B cell (primary cell): ENCODE results near the gene RAD51B. TPM values are rescaled to one million over a fixed set of nuclear protein-coding genes. Genes with fewer than 3 reads are reported as not detected.
A peak's percentile ranks its signal among the peaks of the same experiment; 100 is the strongest.

Source experiments
- ATAC-seq: fragments of 200-7000 bp; cut with Tn5 transposase; one replicate; pipeline ENCODE4 v1.10.0; 2021; ENCODE audit warnings: low read depth, mild to moderate bottlenecking, moderate number of reproducible peaks, moderate library complexity
- CTCF ChIA-PET: fragments of 350-600 bp; sonication (Branson Sonifier 250); formaldehyde crosslinking; loops from one replicate; lab custom pipeline; 2021; ENCODE audit warnings: antibody characterized with exemption, inconsistent platforms; lab: Charles Lee
- POLR2A ChIA-PET: fragments of 350-600 bp; sonication (Branson Sonifier 250); formaldehyde crosslinking; loops from one replicate; lab custom pipeline; 2021; ENCODE audit warnings: antibody characterized with exemption; lab: Charles Lee
- DNase-seq: peaks from one replicate; pipeline ENCODE4 v3.0.0; 2013
- H2AFZ ChIP-seq: 2 replicates; pipeline ENCODE4 v1.6.1; 2012; ENCODE audit warnings: mild to moderate bottlenecking, low read depth, low read length; ENCODE audit not compliant: insufficient read depth, poor library complexity, severe bottlenecking
- H3K27ac ChIP-seq, 2 donors: 1 replicate in 1 of 2; 2 replicates in 1 of 2; pipeline ENCODE4 v1.5.1; 2012 to 2013; ENCODE audit warnings: low read length in 2 of 2, mild to moderate bottlenecking in 2 of 2, moderate library complexity in 1 of 2
- H3K27me3 ChIP-seq, 4 experiments: fragments of 200-600 bp in 1 of 4; sonication (generic) in 1 of 4; replicated peaks in 1 of 4; 1 replicate in 2 of 4; 2 replicates in 2 of 4; pipeline versions ENCODE4 v1.6.1 to v1.7.0; 2013 to 2016; ENCODE audit warnings: low read length in 3 of 4, mild to moderate bottlenecking in 2 of 4, mixed read lengths in 1 of 4, moderate library complexity in 1 of 4; ENCODE audit not compliant: insufficient read depth in 4 of 4, control insufficient read depth in 3 of 4; ENCODE audit errors: control extremely low read depth in 1 of 4
- H3K36me3 ChIP-seq, 2 experiments: replicated peaks in 1 of 2; 1 replicate in 1 of 2; 2 replicates in 1 of 2; pipeline versions ENCODE4 v1.6.1 to v1.7.1; 2013; ENCODE audit warnings: low read length in 1 of 2; ENCODE audit not compliant: insufficient read depth in 2 of 2, control insufficient read depth in 1 of 2; ENCODE audit errors: control extremely low read depth in 1 of 2, extremely low read depth in 1 of 2
- H3K4me1 ChIP-seq, 2 donors: fragments of 200-600 bp in 1 of 2; sonication (generic) in 1 of 2; 1 replicate in 1 of 2; 2 replicates in 1 of 2; pipeline versions ENCODE4 v1.5.1 to v1.6.1; 2013 to 2017; ENCODE audit warnings: low read length in 2 of 2; ENCODE audit not compliant: control insufficient read depth in 2 of 2, insufficient read depth in 2 of 2
- H3K4me2 ChIP-seq: replicated peaks from 2 replicates; pipeline ENCODE3; 2012; ENCODE audit warnings: mild to moderate bottlenecking, low read depth, low read length; ENCODE audit not compliant: poor library complexity, severe bottlenecking
- H3K4me3 ChIP-seq, 5 experiments: fragments of 200-600 bp in 1 of 5; sonication (generic) in 1 of 5; 1 replicate in 3 of 5; 2 replicates in 2 of 5; pipeline versions ENCODE4 v1.5.1 to v1.7.0; 2011 to 2016; ENCODE audit warnings: low read length in 4 of 5, mild to moderate bottlenecking in 4 of 5, low read depth in 2 of 5, control low read depth in 1 of 5, moderate library complexity in 1 of 5; ENCODE audit not compliant: insufficient read depth in 1 of 5; ENCODE audit errors: control extremely low read depth in 1 of 5, extremely low read depth in 1 of 5
- H3K79me2 ChIP-seq: fragments of 200-600 bp; sonication (generic); one replicate; pipeline ENCODE4 v1.6.0; 2016; ENCODE audit warnings: low read length; ENCODE audit not compliant: control insufficient read depth, insufficient read depth
- H3K9ac ChIP-seq: fragments of 200-600 bp; sonication (generic); 2 replicates; pipeline ENCODE4 v1.6.1; 2017; ENCODE audit warnings: mild to moderate bottlenecking, low read length, moderate library complexity
- H3K9me3 ChIP-seq, 3 donors: one replicate each; pipeline versions ENCODE4 v1.6.1 to v1.7.1; 2013; ENCODE audit warnings: low read length in 2 of 3; ENCODE audit not compliant: control insufficient read depth in 2 of 3, insufficient read depth in 1 of 3; ENCODE audit errors: control extremely low read depth in 1 of 3
- H4K20me1 ChIP-seq: 2 replicates; pipeline ENCODE4 v1.6.0; 2012; ENCODE audit warnings: mild to moderate bottlenecking, low read length; ENCODE audit not compliant: insufficient read depth, control insufficient read depth, poor library complexity, severe bottlenecking
- H3K27ac Mint-ChIP-seq: one replicate; pipeline ENCODE4 v1.8.0; 2021; ENCODE audit warnings: mixed read lengths
- H3K27me3 Mint-ChIP-seq: one replicate; pipeline ENCODE4 v1.8.0; 2021; ENCODE audit warnings: mixed read lengths
- H3K4me1 Mint-ChIP-seq: one replicate; pipeline ENCODE4 v1.8.0; 2021; ENCODE audit warnings: mixed read lengths
- H3K4me3 Mint-ChIP-seq: one replicate; pipeline ENCODE4 v1.8.0; 2021; ENCODE audit warnings: mixed read lengths
- H3K9me3 Mint-ChIP-seq: one replicate; pipeline ENCODE4 v1.8.0; 2022; ENCODE audit warnings: mixed read lengths; ENCODE audit not compliant: insufficient read depth
- EZH2 ChIP-seq: IDR thresholded peaks from 2 replicates; pipeline ENCODE4 v1.6.1; 2012; ENCODE audit warnings: borderline replicate concordance, low read depth, mild to moderate bottlenecking, moderate library complexity, low read length; ENCODE audit not compliant: insufficient read depth, poor library complexity, severe bottlenecking
- WGBS: methylation state at CpG from one replicate; pipeline ENCODE4 v1.1.5; 2013; ENCODE audit warnings: missing lambda C conversion rate; ENCODE audit not compliant: insufficient coverage; 5-methylcytosine and 5-hydroxymethylcytosine counted together
- intact Hi-C: fragments of 100-400 bp; cut with micrococcal nuclease; formaldehyde crosslinking; loops from one replicate; pipeline ENCODE4 v1.10.0; 2022
- polyA plus RNA-seq: library from polyadenylated mRNA; depleted of rRNA; stranded (reverse); fragments of >200 nt; gene quantifications from 2 replicates; pipeline ENCODE4 v1.2.3, GENCODE V29; 2012
- total RNA-seq, 2 donors: library from RNA; stranded (reverse); fragments of 120-200 nt in 1 of 2; gene quantifications; 1 replicate in 1 of 2; 2 replicates in 1 of 2; pipeline versions ENCODE4 v1.2.3 to v1.2.4, GENCODE V29; 2013 to 2022
- TF ChIP-seq, protein P1 (sequence below): fragments of 200-600 bp; IDR thresholded peaks from one replicate; pipeline ENCODE4 v1.8.0; 2022; ENCODE audit warnings: antibody characterized with exemption, mild to moderate bottlenecking

RAD51B gene
- total and polyA plus RNA-seq, 2 donors (not counting 1 experiment from before 2014, with no cell fraction given): 6.5 to 60.6 TPM

GRCh38 chr14:68363843-68364767 lies 544.5 kb downstream of the RAD51B start:
- H3K4me1 ChIP-seq: peaks cover 82 to 97% of the 10 kb centered on the region in 2 donors
- H3K4me3 Mint-ChIP-seq: peak overlapping the region; percentile 64
- no peaks in the 10 kb centered on the region for H3K27me3 Mint-ChIP-seq
- intact Hi-C loops: no loop called here
- TF ChIP-seq EZH2: no peak
- TF ChIP-seq, protein P1, sequence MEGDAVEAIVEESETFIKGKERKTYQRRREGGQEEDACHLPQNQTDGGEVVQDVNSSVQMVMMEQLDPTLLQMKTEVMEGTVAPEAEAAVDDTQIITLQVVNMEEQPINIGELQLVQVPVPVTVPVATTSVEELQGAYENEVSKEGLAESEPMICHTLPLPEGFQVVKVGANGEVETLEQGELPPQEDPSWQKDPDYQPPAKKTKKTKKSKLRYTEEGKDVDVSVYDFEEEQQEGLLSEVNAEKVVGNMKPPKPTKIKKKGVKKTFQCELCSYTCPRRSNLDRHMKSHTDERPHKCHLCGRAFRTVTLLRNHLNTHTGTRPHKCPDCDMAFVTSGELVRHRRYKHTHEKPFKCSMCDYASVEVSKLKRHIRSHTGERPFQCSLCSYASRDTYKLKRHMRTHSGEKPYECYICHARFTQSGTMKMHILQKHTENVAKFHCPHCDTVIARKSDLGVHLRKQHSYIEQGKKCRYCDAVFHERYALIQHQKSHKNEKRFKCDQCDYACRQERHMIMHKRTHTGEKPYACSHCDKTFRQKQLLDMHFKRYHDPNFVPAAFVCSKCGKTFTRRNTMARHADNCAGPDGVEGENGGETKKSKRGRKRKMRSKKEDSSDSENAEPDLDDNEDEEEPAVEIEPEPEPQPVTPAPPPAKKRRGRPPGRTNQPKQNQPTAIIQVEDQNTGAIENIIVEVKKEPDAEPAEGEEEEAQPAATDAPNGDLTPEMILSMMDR: no peak
- H3K4me3 ChIP-seq: no peak overlapping the region
- no peaks in the 10 kb centered on the region for H3K27me3 ChIP-seq
- POLR2A ChIA-PET: interaction anchor here (0.6 to 1.5 kb wide), 4 partner anchors 12 to 152 kb away, joined by 3 to 6 read pairs (median 4); no protein-coding TSS in a partner anchor
- H3K27ac ChIP-seq: peak overlapping the region; percentile 50 to 84
- CTCF ChIA-PET: interaction anchor here (1.2 to 1.4 kb wide), 2 partner anchors 80 to 81 kb away, joined by 3 to 5 read pairs; no protein-coding TSS in a partner anchor
- H2AFZ ChIP-seq: peak overlapping the region; percentile 62
- DNase-seq: no peak
- no peak for ATAC-seq
- H3K4me1 Mint-ChIP-seq: peaks cover 92% of the 10 kb centered on the region
- H3K36me3 ChIP-seq: no peaks in the 10 kb centered on the region
- peaks cover 0 to 9% (median 0%) of the 10 kb centered on the region in 3 donors for H3K9me3 ChIP-seq
- H3K9me3 Mint-ChIP-seq: no peaks in the 10 kb centered on the region
- WGBS: 91% methylated on average over 28 of the region's 34 CpGs
- peak overlapping the region; percentile 65 for H3K4me2 ChIP-seq
- H4K20me1 ChIP-seq: no peaks in the 10 kb centered on the region
- peak overlapping the region; percentile 88 for H3K27ac Mint-ChIP-seq
- no peaks in the 10 kb centered on the region for H3K79me2 ChIP-seq
- H3K9ac ChIP-seq: no peak overlapping the region
